ENCODE results near the gene ACLY.
A peak's percentile ranks its signal among the peaks of the same experiment; 100 is the strongest.
"Not testable (repeated sequence)": the region's sequence is repeated elsewhere in the genome, so short reads cannot be mapped to it uniquely, and the experiment has no call there.

ACLY gene

DNA sequence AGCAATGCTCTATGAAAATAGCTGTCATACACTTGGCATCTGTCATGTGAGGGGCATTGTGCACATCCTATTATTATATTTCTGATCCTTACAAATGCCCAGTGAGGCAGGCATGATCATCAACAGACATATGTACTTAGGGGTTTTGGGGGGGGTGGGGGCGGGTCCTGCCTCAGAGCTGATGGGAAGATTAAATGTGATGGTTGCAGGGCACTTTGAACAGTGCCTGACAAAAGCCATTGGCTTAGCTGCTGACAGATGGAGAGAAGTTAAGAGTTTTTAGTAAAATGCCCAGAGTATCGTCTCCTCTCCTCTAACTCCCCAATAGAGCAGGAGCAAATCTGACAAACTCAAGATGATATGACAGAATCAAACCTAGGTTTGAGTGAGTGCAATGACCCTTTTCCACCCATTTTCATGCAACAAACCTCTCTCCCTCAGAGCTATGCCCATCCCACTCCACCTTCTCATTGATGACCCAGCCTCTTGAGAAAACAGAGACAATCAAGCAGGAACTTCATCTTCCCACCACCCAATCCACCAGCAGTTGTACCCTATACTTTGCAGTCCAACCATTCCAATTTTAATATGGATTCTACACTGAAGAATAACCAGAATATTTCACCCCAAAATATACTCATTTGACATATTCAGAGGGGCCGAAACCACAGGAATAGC, 58.4 kb downstream of the ACLY start:
- Histone ChIP-seq H3K27me3 (ENCODE audit: control insufficient read depth in 1 of 2, insufficient read depth in 2 of 2, low read length in 2 of 2) (no peaks in the 10 kb centered on the region), H3K9ac (ENCODE audit: low read depth in 1 of 2, low read length in 2 of 2) (no peak overlapping the region), H3K4me1 (ENCODE audit: control insufficient read depth in 1 of 2, insufficient read depth in 2 of 2, low read length in 2 of 2) (peaks cover 17 to 19% of the 10 kb centered on the region in 2 donors), H3K4me3 (ENCODE audit: low read depth in 1 of 2, low read length in 2 of 2) (no peak overlapping the region), H3K36me3 (ENCODE audit: control insufficient read depth in 1 of 2, insufficient read depth in 2 of 2, low read length in 2 of 2) (no peaks in the 10 kb centered on the region), H3K9me3 (ENCODE audit: control insufficient read depth in 1 of 2, low read length in 2 of 2) (no peaks in the 10 kb centered on the region), H3K27ac (ENCODE audit: low read depth, low read length) (no peak overlapping the region)

DNA sequence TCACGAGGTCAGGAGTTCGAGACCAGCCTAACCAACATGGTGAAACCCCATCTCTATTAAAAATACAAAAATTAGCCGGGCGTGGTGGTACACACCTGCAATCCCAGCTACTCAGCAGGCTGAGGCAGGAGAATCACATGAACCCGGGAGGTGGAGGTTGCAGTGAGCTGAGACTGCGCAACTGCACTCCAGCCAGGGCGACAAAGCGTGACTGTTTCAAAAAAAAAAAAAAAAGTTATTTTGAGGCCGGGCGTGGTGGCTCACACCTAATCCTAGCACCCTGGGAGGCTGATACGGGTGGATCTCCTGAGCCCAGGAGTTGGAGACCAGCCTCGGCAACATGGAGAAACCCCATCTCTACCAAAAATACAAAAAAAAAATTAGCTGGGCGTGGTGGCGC, 67.4 kb downstream of the ACLY start:
- not testable (repeated sequence) for H3K27me3 ChIP-seq (ENCODE audit: control insufficient read depth in 1 of 2, insufficient read depth in 2 of 2, low read length in 2 of 2); H3K4me1 ChIP-seq (ENCODE audit: control insufficient read depth in 1 of 2, insufficient read depth in 2 of 2, low read length in 2 of 2); H3K27ac ChIP-seq (ENCODE audit: low read depth, low read length); H3K4me3 ChIP-seq (ENCODE audit: low read depth in 1 of 2, low read length in 2 of 2); H3K9me3 ChIP-seq (ENCODE audit: control insufficient read depth in 1 of 2, low read length in 2 of 2); H3K9ac ChIP-seq (ENCODE audit: low read depth in 1 of 2, low read length in 2 of 2)
- peaks cover 9 to 23% of the 10 kb centered on the region in 2 donors for H3K36me3 ChIP-seq (ENCODE audit: control insufficient read depth in 1 of 2, insufficient read depth in 2 of 2, low read length in 2 of 2)

GRCh38 chr17:41849251-41849990, 69.3 kb downstream of the ACLY start:
- Histone ChIP-seq H3K27me3 (ENCODE audit: control insufficient read depth in 1 of 2, insufficient read depth in 2 of 2, low read length in 2 of 2) (no peaks in the 10 kb centered on the region), H3K4me3 (ENCODE audit: low read depth in 1 of 2, low read length in 2 of 2) (no peak overlapping the region), H3K4me1 (ENCODE audit: control insufficient read depth in 1 of 2, insufficient read depth in 2 of 2, low read length in 2 of 2) (no peaks in the 10 kb centered on the region), H3K9me3 (ENCODE audit: control insufficient read depth in 1 of 2, low read length in 2 of 2) (no peaks in the 10 kb centered on the region), H3K27ac (ENCODE audit: low read depth, low read length) (no peak overlapping the region), H3K9ac (ENCODE audit: low read depth in 1 of 2, low read length in 2 of 2) (no peak overlapping the region), H3K36me3 (ENCODE audit: control insufficient read depth in 1 of 2, insufficient read depth in 2 of 2, low read length in 2 of 2) (peaks cover 9 to 19% of the 10 kb centered on the region in 2 donors)

GRCh38 chr17:41848788-41849187, 70.0 kb downstream of the ACLY start:
- Histone ChIP-seq H3K27ac (ENCODE audit: low read depth, low read length) (no peak overlapping the region), H3K27me3 (ENCODE audit: control insufficient read depth in 1 of 2, insufficient read depth in 2 of 2, low read length in 2 of 2) (no peaks in the 10 kb centered on the region), H3K9me3 (ENCODE audit: control insufficient read depth in 1 of 2, low read length in 2 of 2) (no peaks in the 10 kb centered on the region), H3K4me1 (ENCODE audit: control insufficient read depth in 1 of 2, insufficient read depth in 2 of 2, low read length in 2 of 2) (no peaks in the 10 kb centered on the region), H3K4me3 (ENCODE audit: low read depth in 1 of 2, low read length in 2 of 2) (no peak overlapping the region), H3K36me3 (ENCODE audit: control insufficient read depth in 1 of 2, insufficient read depth in 2 of 2, low read length in 2 of 2) (peaks cover 4 to 13% of the 10 kb centered on the region in 2 donors), H3K9ac (ENCODE audit: low read depth in 1 of 2, low read length in 2 of 2) (no peak overlapping the region)

GRCh38 chr17:41844971-41845370, 73.8 kb downstream of the ACLY start:
- no peak overlapping the region for H3K4me3 ChIP-seq (ENCODE audit: low read depth in 1 of 2, low read length in 2 of 2)
- no peaks in the 10 kb centered on the region for H3K4me1 ChIP-seq (ENCODE audit: control insufficient read depth in 1 of 2, insufficient read depth in 2 of 2, low read length in 2 of 2)
- no peak overlapping the region for H3K9ac ChIP-seq (ENCODE audit: low read depth in 1 of 2, low read length in 2 of 2)
- H3K9me3 ChIP-seq (ENCODE audit: control insufficient read depth in 1 of 2, low read length in 2 of 2), result no peaks in the 10 kb centered on the region
- H3K27ac ChIP-seq (ENCODE audit: low read depth, low read length), result no peak overlapping the region
- H3K27me3 ChIP-seq (ENCODE audit: control insufficient read depth in 1 of 2, insufficient read depth in 2 of 2, low read length in 2 of 2), result no peaks in the 10 kb centered on the region
- H3K36me3 ChIP-seq (ENCODE audit: control insufficient read depth in 1 of 2, insufficient read depth in 2 of 2, low read length in 2 of 2), result no peaks in the 10 kb centered on the region

- not testable (repeated sequence) for H3K9me3 ChIP-seq (ENCODE audit: control insufficient read depth in 1 of 2, low read length in 2 of 2); H3K27me3 ChIP-seq (ENCODE audit: control insufficient read depth in 1 of 2, insufficient read depth in 2 of 2, low read length in 2 of 2); H3K4me1 ChIP-seq (ENCODE audit: control insufficient read depth in 1 of 2, insufficient read depth in 2 of 2, low read length in 2 of 2); H3K9ac ChIP-seq (ENCODE audit: low read depth in 1 of 2, low read length in 2 of 2); H3K36me3 ChIP-seq (ENCODE audit: control insufficient read depth in 1 of 2, insufficient read depth in 2 of 2, low read length in 2 of 2); H3K4me3 ChIP-seq (ENCODE audit: low read depth in 1 of 2, low read length in 2 of 2); H3K27ac ChIP-seq (ENCODE audit: low read depth, low read length)
Measured at GRCh38 chr17:41840781-41841180, 78.0 kb downstream of the ACLY start.

GRCh38 chr17:41839448-41839847, 79.3 kb downstream of the ACLY start:
- H3K4me1 ChIP-seq (ENCODE audit: control insufficient read depth in 1 of 2, insufficient read depth in 2 of 2, low read length in 2 of 2), result peaks cover 7 to 12% of the 10 kb centered on the region in 2 donors
- not testable (repeated sequence) for H3K9me3 ChIP-seq (ENCODE audit: control insufficient read depth in 1 of 2, low read length in 2 of 2); H3K27me3 ChIP-seq (ENCODE audit: control insufficient read depth in 1 of 2, insufficient read depth in 2 of 2, low read length in 2 of 2); H3K9ac ChIP-seq (ENCODE audit: low read depth in 1 of 2, low read length in 2 of 2); H3K4me3 ChIP-seq (ENCODE audit: low read depth in 1 of 2, low read length in 2 of 2); H3K36me3 ChIP-seq (ENCODE audit: control insufficient read depth in 1 of 2, insufficient read depth in 2 of 2, low read length in 2 of 2); H3K27ac ChIP-seq (ENCODE audit: low read depth, low read length)

- Histone ChIP-seq H3K9me3 (ENCODE audit: control insufficient read depth in 1 of 2, low read length in 2 of 2) (no peaks in the 10 kb centered on the region), H3K4me1 (ENCODE audit: control insufficient read depth in 1 of 2, insufficient read depth in 2 of 2, low read length in 2 of 2) (peaks cover 7 to 12% of the 10 kb centered on the region in 2 donors), H3K36me3 (ENCODE audit: control insufficient read depth in 1 of 2, insufficient read depth in 2 of 2, low read length in 2 of 2) (no peaks in the 10 kb centered on the region), H3K4me3 (ENCODE audit: low read depth in 1 of 2, low read length in 2 of 2) (peak within 1 kb of the TSS; percentile 71 to 79), H3K9ac (ENCODE audit: low read depth in 1 of 2, low read length in 2 of 2) (peak within 1 kb of the TSS in 1 of 2 donors; percentile 7), H3K27ac (ENCODE audit: low read depth, low read length) (no peak within 1 kb of the TSS), H3K27me3 (ENCODE audit: control insufficient read depth in 1 of 2, insufficient read depth in 2 of 2, low read length in 2 of 2) (peaks cover 0 to 6% of the 10 kb centered on the region in 2 donors)
Measured at GRCh38 chr17:41837761-41838538, 80.8 kb downstream of the ACLY start, which contains the start of gene KLHL10. Gene KLHL10 (plus strand): TSS chr17:41837825. CDS start chr17:41837933, 108 bp downstream.

DNA sequence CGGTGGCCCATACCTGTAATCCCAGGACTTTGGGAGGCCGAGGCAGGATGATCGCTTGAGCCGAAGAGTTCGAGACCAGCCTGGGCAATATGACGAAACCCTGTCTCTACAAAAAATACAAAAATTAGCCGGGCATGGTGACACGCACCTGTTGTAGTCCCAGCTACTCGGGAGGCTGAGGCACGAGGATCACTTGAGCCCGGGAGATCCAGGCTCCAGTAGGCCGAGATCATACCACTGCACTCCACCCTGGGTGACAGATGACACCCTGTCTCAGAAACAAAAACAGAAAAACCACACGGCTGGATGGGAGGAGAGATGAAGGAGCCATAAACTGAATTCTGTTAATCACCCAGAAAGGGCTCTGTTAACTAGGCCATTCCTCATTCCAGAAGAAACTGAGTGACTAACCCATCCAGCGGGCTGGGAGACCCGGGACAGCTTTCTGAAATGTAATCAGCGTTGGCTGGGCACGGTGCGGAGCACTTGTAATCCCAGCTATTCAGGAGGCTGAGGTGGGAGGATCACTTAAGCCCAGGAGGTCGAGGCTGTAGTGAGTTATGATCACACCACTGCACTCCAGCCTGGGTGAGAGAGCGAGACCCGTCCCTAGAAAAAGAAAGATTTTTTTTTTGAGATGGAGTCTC, 82.1 kb downstream of the ACLY start:
- Histone ChIP-seq H3K9ac (ENCODE audit: low read depth in 1 of 2, low read length in 2 of 2) (peak overlapping the region in 1 of 2 donors; percentile 69), H3K4me3 (ENCODE audit: low read depth in 1 of 2, low read length in 2 of 2) (peak overlapping the region; percentile 71 to 79), H3K36me3 (ENCODE audit: control insufficient read depth in 1 of 2, insufficient read depth in 2 of 2, low read length in 2 of 2) (peaks cover 0 to 5% of the 10 kb centered on the region in 2 donors), H3K4me1 (ENCODE audit: control insufficient read depth in 1 of 2, insufficient read depth in 2 of 2, low read length in 2 of 2) (peaks cover 7 to 12% of the 10 kb centered on the region in 2 donors), H3K27ac (ENCODE audit: low read depth, low read length) (no peak overlapping the region), H3K9me3 (ENCODE audit: control insufficient read depth in 1 of 2, low read length in 2 of 2) (no peaks in the 10 kb centered on the region), H3K27me3 (ENCODE audit: control insufficient read depth in 1 of 2, insufficient read depth in 2 of 2, low read length in 2 of 2) (peaks cover 0 to 6% of the 10 kb centered on the region in 2 donors)

Data from duodenal mucosa (tissue), 2 donors.